GM12875 (cell line): ENCODE data around the gene PDE8A.
"Not testable (repeated sequence)": the region's sequence is repeated elsewhere in the genome, so short reads cannot be mapped to it uniquely, and the experiment has no call there.

Experiments used
- H3K4me3 ChIP-seq: one replicate; pipeline ENCODE4 v1.5.1; 2011; ENCODE audit warnings: low read depth, low read length, control low read depth
- CTCF ChIP-seq: IDR thresholded peaks from 2 replicates; pipeline ENCODE4 v1.5.1; 2011; ENCODE audit warnings: low read depth, mild to moderate bottlenecking, control low read depth, inconsistent platforms, low read length, moderate library complexity, borderline replicate concordance; ENCODE audit not compliant: insufficient read depth

PDE8A gene

GRCh38 chr15:85179700-85180099 is 198.0 kb downstream of the PDE8A start:
- H3K4me3 ChIP-seq = no peak overlapping the region
- no peak for TF ChIP-seq CTCF

- not testable (repeated sequence) for H3K4me3 ChIP-seq
Observed at GRCh38 chr15:85185350-85185749, 203.7 kb downstream of the PDE8A start.

GRCh38 chr15:85188171-85188577 is 206.5 kb downstream of the PDE8A start:
- not testable (repeated sequence) for H3K4me3 ChIP-seq
